NCI-H1417 (cell line): ENCODE measurements around the gene ACBD7.

Source experiments
- DNase-seq, 3 experiments: peaks; one replicate each; lab custom pipeline; 2025; lab: John Stamatoyannopoulos, UW

Gene ACBD7

GRCh38 chr10:15088428-15089261 lies at the start of gene ACBD7:
ACBD7 (minus strand) TSS chr10:15088776; CDS start chr10:15088728, 48 bp downstream.
- DNase-seq = peak; percentile 69 to 90 (median 88)

GRCh38 chr10:15137636-15138035 lies 49.1 kb upstream of the ACBD7 start:
- no peak for DNase-seq

GRCh38 chr10:15137036-15137359 lies 48.4 kb upstream of the ACBD7 start:
- DNase-seq = no peak

- DNase-seq = no peak
These were observed 47.8 kb upstream of the ACBD7 start for GRCh38 chr10:15136129-15137035.

- DNase-seq = no peak
These were observed 42.8 kb upstream of the ACBD7 start for GRCh38 chr10:15131330-15131729.

GRCh38 chr10:15124908-15125307 lies 36.3 kb upstream of the ACBD7 start:
- DNase-seq = no peak

- no peak for DNase-seq
These were observed 35.6 kb upstream of the ACBD7 start for GRCh38 chr10:15124190-15124589.

- DNase-seq = no peak
These were observed 35.2 kb upstream of the ACBD7 start for GRCh38 chr10:15123749-15124184.

GRCh38 chr10:15122477-15123030 lies 34.0 kb upstream of the ACBD7 start:
- no peak for DNase-seq

GRCh38 chr10:15121707-15122106 lies 33.1 kb upstream of the ACBD7 start:
- no peak for DNase-seq

GRCh38 chr10:15120523-15120922 lies 31.9 kb upstream of the ACBD7 start:
- DNase-seq = no peak

- DNase-seq = no peak
These were observed 30.0 kb upstream of the ACBD7 start for GRCh38 chr10:15118615-15119014.

- DNase-seq = no peak
These were observed 27.6 kb upstream of the ACBD7 start for GRCh38 chr10:15116225-15116624.

- DNase-seq = no peak
These were observed 25.2 kb upstream of the ACBD7 start for GRCh38 chr10:15113766-15114165.

GRCh38 chr10:15112657-15113056 lies 24.1 kb upstream of the ACBD7 start:
- DNase-seq = no peak

- DNase-seq = peak; percentile 32 to 71 (median 49)
These were observed 17.9 kb upstream of the ACBD7 start for GRCh38 chr10:15106352-15107013.

GRCh38 chr10:15103513-15103912 lies 14.9 kb upstream of the ACBD7 start:
- no peak for DNase-seq

- no peak for DNase-seq
These were observed 11.3 kb upstream of the ACBD7 start for GRCh38 chr10:15099886-15100285.

GRCh38 chr10:15097011-15097812 lies 8.6 kb upstream of the ACBD7 start, which contains the start of gene RPP38:
RPP38 (plus strand) TSS chr10:15097355; CDS start chr10:15103315, 5,960 bp downstream.
- peak; percentile 88 to 96 (median 94) for DNase-seq

- DNase-seq = no peak
These were observed 8.1 kb upstream of the ACBD7 start for GRCh38 chr10:15096661-15097010.

GRCh38 chr10:15092855-15093408 lies 4.4 kb upstream of the ACBD7 start:
- no peak for DNase-seq
